Right atrium auricular region (tissue), 2 donors: ENCODE measurements around the gene DTHD1. TPM values are rescaled to one million over a fixed set of nuclear protein-coding genes. Genes with fewer than 3 reads are reported as not detected.

Experiments
- DNase-seq: peaks from one replicate; pipeline ENCODE4 v3.0.0-alpha.2; 2019; ENCODE audit warnings: low spot score
- H3K27ac ChIP-seq, 2 donors: fragments of 200-600 bp; sonication (generic); 1 replicate in 1 of 2; 2 replicates in 1 of 2; pipeline ENCODE4 v1.5.1; 2016 to 2019
- H3K27me3 ChIP-seq, 2 donors: fragments of 200-600 bp; sonication (generic); one replicate each; pipeline versions ENCODE4 v1.5.1 to v1.6.0; 2017 to 2019
- H3K36me3 ChIP-seq: fragments of 200-600 bp; sonication (generic); one replicate; pipeline ENCODE4 v1.5.1; 2016
- H3K4me1 ChIP-seq, 2 donors: fragments of 200-600 bp; sonication (generic); one replicate each; pipeline versions ENCODE4 v1.5.1 to v1.6.0; 2017 to 2019
- H3K4me3 ChIP-seq, 2 donors: fragments of 200-600 bp; sonication (generic); 1 replicate in 1 of 2; 2 replicates in 1 of 2; pipeline ENCODE4 v1.5.1; 2017 to 2019; ENCODE audit warnings: mild to moderate bottlenecking in 1 of 2, moderate library complexity in 1 of 2
- H3K9me3 ChIP-seq, 2 donors: fragments of 200-600 bp; sonication (generic); one replicate each; pipeline ENCODE4 v1.5.1; 2019
- CTCF ChIP-seq, 2 donors: fragments of 200-600 bp; sonication (generic); IDR thresholded peaks; one replicate each; pipeline ENCODE4 v1.5.1; 2019; ENCODE audit warnings: antibody characterized with exemption in 2 of 2
- total RNA-seq, 2 donors: library from RNA; depleted of rRNA; stranded (reverse); fragments of >200 nt; gene quantifications; one replicate each; pipeline ENCODE4 v1.1.0, GENCODE V29; 2016

The DTHD1 gene
- total RNA-seq, 2 donors from 2014 or later: 0.16 TPM; not detected in 1

DNA sequence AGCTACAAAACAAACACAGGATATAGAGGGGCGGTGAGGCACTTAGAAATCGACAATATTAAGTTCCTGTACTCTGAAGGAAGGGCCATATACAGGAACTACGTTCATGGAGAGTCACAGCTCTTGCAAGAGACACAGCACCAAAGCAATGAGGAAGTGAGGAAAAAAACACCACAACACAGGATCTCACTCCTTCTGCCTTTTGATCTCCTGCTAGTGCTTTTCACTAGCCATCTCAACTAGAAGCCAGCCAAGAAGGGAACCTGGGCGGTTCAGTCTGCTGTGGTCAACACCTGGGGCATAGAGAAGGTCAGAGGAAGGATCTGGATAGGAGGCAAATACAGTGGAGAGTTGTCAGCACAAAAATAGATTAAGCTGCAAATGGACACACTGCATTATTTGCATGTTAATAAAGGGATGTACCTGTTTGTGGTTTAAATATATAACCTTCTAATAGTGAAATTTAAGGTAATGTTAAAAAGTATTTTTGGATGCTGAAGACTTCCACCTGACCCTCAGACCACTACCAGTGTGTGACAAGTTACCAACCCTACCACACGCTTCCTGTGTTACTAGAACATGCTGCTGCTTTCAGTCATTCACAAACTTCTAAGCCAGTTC lies 104.6 kb downstream of the DTHD1 start:
- no peaks in the 10 kb centered on the region for H3K9me3 ChIP-seq
- DNase-seq: no peak
- no peaks in the 10 kb centered on the region for H3K27me3 ChIP-seq
- no peaks in the 10 kb centered on the region for H3K36me3 ChIP-seq
- TF ChIP-seq CTCF (IDR thresholded peaks at IDR 0.05): no peak
- no peak overlapping the region for H3K4me3 ChIP-seq
- no peak overlapping the region for H3K27ac ChIP-seq
- H3K4me1 ChIP-seq: no peaks in the 10 kb centered on the region

- no peak for DNase-seq
- H3K36me3 ChIP-seq: no peaks in the 10 kb centered on the region
- no peak overlapping the region for H3K4me3 ChIP-seq
- no peaks in the 10 kb centered on the region for H3K27me3 ChIP-seq
- H3K27ac ChIP-seq: no peak overlapping the region
- no peak for TF ChIP-seq CTCF (IDR thresholded peaks at IDR 0.05)
- no peaks in the 10 kb centered on the region for H3K9me3 ChIP-seq
- H3K4me1 ChIP-seq: no peaks in the 10 kb centered on the region
Observed at GRCh38 chr4:36386691-36387090, 105.3 kb downstream of the DTHD1 start.

DNA sequence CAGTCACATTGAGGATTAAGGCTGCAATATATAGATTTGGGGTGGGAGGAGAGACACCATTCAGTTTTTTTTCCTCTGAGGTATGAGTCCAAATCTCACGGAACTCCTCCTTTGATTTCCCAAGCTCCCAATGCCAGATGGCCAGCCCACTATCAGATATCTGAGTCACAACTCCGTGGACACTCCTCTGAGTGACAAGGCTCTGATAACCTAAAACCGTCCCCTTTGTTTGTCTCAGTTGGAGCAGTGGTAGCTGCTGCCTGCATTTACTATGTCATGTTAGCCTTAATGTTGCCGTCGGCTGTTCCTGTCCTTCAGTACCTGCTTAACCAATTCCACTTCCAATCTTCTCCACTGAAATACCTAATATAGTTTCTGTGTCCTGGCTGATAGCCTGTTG lies 107.3 kb downstream of the DTHD1 start:
- TF ChIP-seq CTCF (IDR thresholded peaks at IDR 0.05): no peak
- no peak overlapping the region for H3K27ac ChIP-seq
- H3K9me3 ChIP-seq: no peaks in the 10 kb centered on the region
- no peak for DNase-seq
- no peaks in the 10 kb centered on the region for H3K4me1 ChIP-seq
- H3K27me3 ChIP-seq: no peaks in the 10 kb centered on the region
- H3K4me3 ChIP-seq: no peak overlapping the region
- H3K36me3 ChIP-seq: no peaks in the 10 kb centered on the region

GRCh38 chr4:36391411-36391810 lies 110.0 kb downstream of the DTHD1 start:
- Histone ChIP-seq H3K4me3 (no peak overlapping the region), H3K9me3 (no peaks in the 10 kb centered on the region), H3K27ac (no peak overlapping the region), H3K36me3 (no peaks in the 10 kb centered on the region), H3K27me3 (no peaks in the 10 kb centered on the region), H3K4me1 (no peaks in the 10 kb centered on the region)
- DNase-seq: no peak
- no peak for TF ChIP-seq CTCF (IDR thresholded peaks at IDR 0.05)

GRCh38 chr4:36392024-36392423 lies 110.6 kb downstream of the DTHD1 start:
- Histone ChIP-seq H3K27ac (no peak overlapping the region), H3K4me3 (no peak overlapping the region), H3K4me1 (no peaks in the 10 kb centered on the region), H3K27me3 (no peaks in the 10 kb centered on the region), H3K36me3 (no peaks in the 10 kb centered on the region), H3K9me3 (no peaks in the 10 kb centered on the region)
- no peak for TF ChIP-seq CTCF (IDR thresholded peaks at IDR 0.05)
- no peak for DNase-seq

DNA sequence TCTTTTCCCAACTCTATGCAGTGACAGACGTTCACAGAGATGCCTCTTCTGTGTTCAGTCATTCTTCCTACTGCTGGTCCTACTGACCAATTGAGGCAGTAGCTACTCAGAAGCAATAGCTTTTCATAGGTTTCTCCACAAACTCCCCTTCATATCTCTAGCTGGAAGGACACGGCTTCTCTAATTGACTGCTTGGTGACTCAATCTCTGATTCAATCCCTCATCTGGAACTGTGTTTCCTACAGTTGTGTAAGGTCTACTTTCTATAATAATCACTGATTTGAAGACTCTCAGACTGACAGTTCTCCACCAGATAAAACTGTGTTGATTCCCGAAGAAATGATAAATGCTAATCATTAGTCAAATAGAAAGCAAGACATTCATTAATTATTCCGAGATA lies 111.5 kb downstream of the DTHD1 start:
- TF ChIP-seq CTCF (IDR thresholded peaks at IDR 0.05): no peak
- Histone ChIP-seq H3K4me3 (no peak overlapping the region), H3K27me3 (no peaks in the 10 kb centered on the region), H3K4me1 (no peaks in the 10 kb centered on the region), H3K27ac (no peak overlapping the region), H3K9me3 (no peaks in the 10 kb centered on the region), H3K36me3 (no peaks in the 10 kb centered on the region)
- no peak for DNase-seq
